Measurements from ENCODE around the gene SH3BP2. TPM values are rescaled to one million over a fixed set of nuclear protein-coding genes. Genes with fewer than 3 reads are reported as not detected.

SH3BP2 gene
- total RNA-seq, 2 donors from 2014 or later, result 29.0 to 33.5 TPM

DNA sequence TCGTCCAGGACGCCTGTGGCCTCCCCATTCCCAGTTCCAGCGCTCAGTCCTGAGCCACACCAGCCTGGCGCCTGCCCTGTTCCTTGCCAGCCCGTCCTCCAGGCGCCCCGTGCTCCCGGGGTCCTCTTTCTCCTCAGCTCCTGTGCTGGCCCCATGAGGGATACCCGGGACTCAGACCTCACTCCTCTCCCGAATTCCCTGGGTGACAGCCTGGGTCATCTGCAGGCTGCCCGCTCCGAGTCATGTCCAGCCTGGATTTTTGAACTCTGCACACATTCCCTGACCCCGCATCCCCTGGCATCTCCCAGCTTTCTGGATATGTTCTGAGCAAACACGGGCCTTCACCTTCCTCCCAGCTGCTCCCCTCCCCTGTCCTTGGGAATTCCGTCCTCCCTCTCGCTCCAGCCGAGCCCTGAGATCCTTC lies 35.9 kb downstream of the SH3BP2 start:
- H3K9me3 ChIP-seq, result no peaks in the 10 kb centered on the region
- TF ChIP-seq, protein P1, sequence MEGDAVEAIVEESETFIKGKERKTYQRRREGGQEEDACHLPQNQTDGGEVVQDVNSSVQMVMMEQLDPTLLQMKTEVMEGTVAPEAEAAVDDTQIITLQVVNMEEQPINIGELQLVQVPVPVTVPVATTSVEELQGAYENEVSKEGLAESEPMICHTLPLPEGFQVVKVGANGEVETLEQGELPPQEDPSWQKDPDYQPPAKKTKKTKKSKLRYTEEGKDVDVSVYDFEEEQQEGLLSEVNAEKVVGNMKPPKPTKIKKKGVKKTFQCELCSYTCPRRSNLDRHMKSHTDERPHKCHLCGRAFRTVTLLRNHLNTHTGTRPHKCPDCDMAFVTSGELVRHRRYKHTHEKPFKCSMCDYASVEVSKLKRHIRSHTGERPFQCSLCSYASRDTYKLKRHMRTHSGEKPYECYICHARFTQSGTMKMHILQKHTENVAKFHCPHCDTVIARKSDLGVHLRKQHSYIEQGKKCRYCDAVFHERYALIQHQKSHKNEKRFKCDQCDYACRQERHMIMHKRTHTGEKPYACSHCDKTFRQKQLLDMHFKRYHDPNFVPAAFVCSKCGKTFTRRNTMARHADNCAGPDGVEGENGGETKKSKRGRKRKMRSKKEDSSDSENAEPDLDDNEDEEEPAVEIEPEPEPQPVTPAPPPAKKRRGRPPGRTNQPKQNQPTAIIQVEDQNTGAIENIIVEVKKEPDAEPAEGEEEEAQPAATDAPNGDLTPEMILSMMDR (IDR thresholded peaks at IDR 0.05), result no peak
- no peak for TF ChIP-seq POLR2A (IDR thresholded peaks at IDR 0.05)
- H3K27ac ChIP-seq, result no peak overlapping the region
- no peaks in the 10 kb centered on the region for H3K4me1 ChIP-seq
- intact Hi-C loops (cut with DNase I), result no loop called here
- 93 to 94% methylated on average over 17 of the region's 17 CpGs for WGBS, 2 donors
- peak in 2 of 4 donors; percentile 3 to 6 for DNase-seq
- peaks cover 0 to 42% of the 10 kb centered on the region in 2 donors for H3K36me3 ChIP-seq (replicated peaks in 1 of 2; ENCODE audit: insufficient read depth in 1 of 2, low read depth in 2 of 2)
- H3K27me3 ChIP-seq, result no peaks in the 10 kb centered on the region
- H3K4me3 ChIP-seq, result no peak overlapping the region
- ATAC-seq, result no peak

DNA sequence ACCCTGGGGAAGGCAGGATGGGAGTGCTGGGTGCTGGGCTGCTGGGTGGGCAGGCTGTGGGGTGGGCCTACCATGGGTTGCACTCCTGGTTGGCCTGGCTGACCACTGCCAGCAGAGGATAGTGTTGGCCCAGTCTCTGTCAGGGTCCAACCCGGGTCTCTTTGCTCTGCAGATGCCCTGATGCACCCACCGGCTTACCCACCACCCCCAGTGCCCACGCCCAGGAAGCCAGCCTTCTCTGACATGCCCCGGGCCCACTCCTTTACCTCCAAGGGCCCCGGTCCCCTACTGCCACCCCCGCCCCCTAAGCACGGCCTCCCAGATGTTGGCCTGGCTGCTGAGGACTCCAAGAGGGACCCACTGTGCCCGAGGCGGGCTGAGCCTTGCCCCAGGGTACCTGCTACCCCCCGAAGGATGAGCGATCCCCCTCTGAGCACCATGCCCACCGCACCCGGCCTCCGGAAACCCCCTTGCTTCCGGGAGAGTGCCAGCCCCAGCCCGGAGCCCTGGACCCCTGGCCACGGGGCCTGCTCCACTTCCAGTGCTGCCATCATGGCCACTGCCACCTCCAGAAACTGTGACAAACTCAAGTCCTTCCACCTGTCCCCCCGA lies 36.5 kb downstream of the SH3BP2 start:
- peaks cover 0 to 43% of the 10 kb centered on the region in 2 donors for H3K36me3 ChIP-seq (replicated peaks in 1 of 2; ENCODE audit: insufficient read depth in 1 of 2, low read depth in 2 of 2)
- TF ChIP-seq, protein P1 (IDR thresholded peaks at IDR 0.05), result no peak
- TF ChIP-seq POLR2A (IDR thresholded peaks at IDR 0.05), result no peak
- WGBS, 2 donors, result 94 to 96% methylated on average over 7 to 17 of the region's 18 CpGs
- intact Hi-C loops (cut with DNase I), result no loop called here
- peak in 2 of 4 donors; percentile 4 to 6 for DNase-seq
- H3K9me3 ChIP-seq, result no peaks in the 10 kb centered on the region
- ATAC-seq, result no peak
- H3K27me3 ChIP-seq, result no peaks in the 10 kb centered on the region
- no peaks in the 10 kb centered on the region for H3K4me1 ChIP-seq
- no peak overlapping the region for H3K27ac ChIP-seq
- H3K4me3 ChIP-seq, result no peak overlapping the region

DNA sequence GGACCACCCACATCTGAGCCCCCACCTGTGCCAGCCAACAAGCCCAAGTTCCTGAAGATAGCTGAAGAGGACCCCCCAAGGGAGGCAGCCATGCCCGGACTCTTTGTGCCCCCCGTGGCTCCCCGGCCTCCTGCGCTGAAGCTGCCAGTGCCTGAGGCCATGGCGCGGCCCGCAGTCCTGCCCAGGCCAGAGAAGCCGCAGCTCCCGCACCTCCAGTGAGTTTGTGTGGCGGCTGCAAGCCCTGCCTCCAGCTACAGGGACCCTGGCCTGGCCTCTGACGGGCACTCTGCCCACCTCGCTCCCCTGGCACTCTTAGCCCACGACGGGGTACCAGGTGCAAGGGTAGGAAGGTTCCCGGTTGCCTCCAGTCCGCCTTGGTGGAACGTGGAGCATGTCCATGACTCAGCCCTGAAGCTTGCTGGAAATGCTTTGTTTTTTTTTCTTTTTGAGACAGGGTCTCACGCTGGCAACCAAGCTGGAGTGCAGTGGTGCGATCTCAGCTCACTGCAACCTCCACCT lies 37.1 kb downstream of the SH3BP2 start:
- 96% methylated on average over 4 to 18 of the region's 19 CpGs for whole genome bisulfite sequencing, 2 donors
- no peak for TF ChIP-seq POLR2A (IDR thresholded peaks at IDR 0.05)
- TF ChIP-seq, protein P1 (IDR thresholded peaks at IDR 0.05), result no peak
- peak in 2 of 4 donors; percentile 3 to 6 for DNase-seq
- Histone ChIP-seq H3K27me3 (no peaks in the 10 kb centered on the region), H3K27ac (no peak overlapping the region), H3K9me3 (no peaks in the 10 kb centered on the region), H3K36me3 (replicated peaks in 1 of 2; ENCODE audit: insufficient read depth in 1 of 2, low read depth in 2 of 2) (peaks cover 0 to 40% of the 10 kb centered on the region in 2 donors), H3K4me3 (no peak overlapping the region), H3K4me1 (no peaks in the 10 kb centered on the region)
- no peak for ATAC-seq
- intact Hi-C loops (cut with DNase I), result no loop called here

DNA sequence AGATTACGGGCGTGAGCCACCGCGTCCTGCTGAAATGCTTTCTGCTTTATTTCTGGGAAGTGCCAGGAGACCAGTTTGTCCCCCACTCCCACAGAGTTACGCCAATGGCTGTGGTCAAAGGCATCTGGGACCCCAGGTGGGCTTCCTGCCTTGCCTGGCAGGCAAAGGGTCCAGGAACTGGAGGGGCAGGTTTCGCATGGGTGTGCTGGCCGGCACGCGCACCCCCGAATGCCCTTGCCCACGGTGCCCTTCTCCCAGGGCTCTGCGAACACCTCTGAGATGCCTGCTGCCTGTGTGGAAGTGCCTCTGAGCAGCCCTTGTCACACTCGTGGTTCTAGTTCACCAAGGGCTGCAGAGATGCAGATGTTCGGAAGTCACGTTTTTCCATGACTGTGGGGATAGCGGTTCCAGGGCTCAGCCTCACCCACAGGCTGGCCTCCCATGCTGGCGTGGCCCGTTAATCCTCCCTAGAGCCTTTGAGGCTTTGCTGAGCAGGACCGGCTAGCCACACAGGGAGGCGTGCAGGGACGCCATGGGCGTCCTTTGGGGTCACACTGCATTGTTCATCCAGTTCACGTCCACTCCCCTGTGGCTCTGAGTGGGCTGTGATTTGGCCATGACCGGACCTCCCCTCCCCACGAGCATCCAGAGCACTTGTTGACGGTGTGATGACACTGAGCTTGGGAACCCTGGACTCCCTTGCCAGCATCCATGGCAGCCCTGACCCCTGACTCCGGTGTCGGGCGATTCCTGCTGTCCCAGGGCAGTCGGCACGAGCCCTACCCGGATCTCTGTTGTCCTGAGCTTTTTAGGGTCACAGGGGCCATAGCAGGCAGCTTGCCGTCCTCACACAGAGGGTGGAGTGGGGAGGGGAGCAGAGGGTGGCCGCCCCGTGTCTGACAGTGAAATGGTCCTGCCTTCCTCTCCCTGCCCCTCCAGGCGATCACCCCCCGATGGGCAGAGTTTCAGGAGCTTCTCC lies 38.0 kb downstream of the SH3BP2 start:
- DNase-seq, result peak in 2 of 4 donors; percentile 3 to 8
- WGBS, 2 donors, result 89 to 97% methylated on average over 5 to 37 of the region's 37 CpGs
- Histone ChIP-seq H3K27me3 (no peaks in the 10 kb centered on the region), H3K4me1 (no peaks in the 10 kb centered on the region), H3K36me3 (replicated peaks in 1 of 2; ENCODE audit: insufficient read depth in 1 of 2, low read depth in 2 of 2) (peaks cover 0 to 37% of the 10 kb centered on the region in 2 donors), H3K27ac (no peak overlapping the region), H3K4me3 (no peak overlapping the region), H3K9me3 (no peaks in the 10 kb centered on the region)
- intact Hi-C loops (cut with DNase I), result no loop called here
- no peak for ATAC-seq
- TF ChIP-seq, protein P1 (IDR thresholded peaks at IDR 0.05), result no peak
- no peak for TF ChIP-seq POLR2A (IDR thresholded peaks at IDR 0.05)

Data from body of pancreas (tissue), 4 donors.